Measurements from ENCODE around the gene PIP4K2C.
A peak's percentile ranks its signal among the peaks of the same experiment; 100 is the strongest.
"Not testable (repeated sequence)": the region's sequence is repeated elsewhere in the genome, so short reads cannot be mapped to it uniquely, and the experiment has no call there.

PIP4K2C gene

DNA sequence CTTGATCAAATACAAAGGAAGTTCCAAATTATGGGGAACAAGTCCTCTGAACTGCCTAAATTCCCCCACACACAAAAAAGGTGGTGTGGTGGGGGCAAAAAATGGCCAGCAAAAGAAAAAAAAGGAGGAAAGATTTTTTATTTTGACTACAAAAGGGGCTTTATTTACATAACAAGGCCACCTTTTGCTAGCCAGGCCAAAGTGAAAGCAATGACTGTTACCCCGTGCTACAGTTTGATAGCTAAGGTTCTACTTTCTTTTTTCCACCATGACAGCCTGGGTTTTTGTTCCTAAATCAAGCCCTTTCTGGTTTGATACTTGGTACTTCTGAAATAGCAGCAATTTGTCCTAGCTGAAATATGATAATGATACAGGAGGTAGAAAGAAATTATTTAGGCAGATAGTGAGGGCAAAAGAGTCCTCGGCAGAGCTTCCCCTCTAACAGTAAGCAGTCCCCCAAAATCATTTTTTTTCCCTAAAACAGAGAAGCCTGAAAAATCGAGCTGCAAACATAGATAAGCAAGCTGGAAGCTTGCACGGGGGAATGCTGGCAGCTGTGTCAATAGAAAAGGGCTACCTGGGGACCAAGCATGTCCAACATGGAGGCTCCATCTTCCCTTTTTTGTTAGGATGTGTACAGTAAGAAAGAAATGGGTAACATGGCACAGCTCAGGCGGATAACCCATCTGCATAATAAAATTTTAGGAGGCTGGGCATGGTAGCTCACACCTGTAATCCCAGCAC, 50.9 kb downstream of the PIP4K2C start:
- Histone ChIP-seq H3K27me3 (ENCODE audit: insufficient read depth, low read length, poor library complexity) (no peaks in the 10 kb centered on the region), H2AFZ (ENCODE audit: low read depth, low read length) (no peak overlapping the region), H3K36me3 (ENCODE audit: insufficient read depth, low read length) (no peaks in the 10 kb centered on the region), H3K9ac (ENCODE audit: low read depth, low read length) (no peak overlapping the region), H3K4me2 (ENCODE audit: insufficient read depth, low read length) (no peak overlapping the region), H3K4me3 (ENCODE audit: low read depth in 1 of 2, low read length in 2 of 2) (no peak overlapping the region), H3K4me1 (ENCODE audit: insufficient read depth, low read length) (no peaks in the 10 kb centered on the region), H3K27ac (ENCODE audit: low read length) (no peak overlapping the region), H3K79me2 (ENCODE audit: insufficient read depth, low read length) (no peaks in the 10 kb centered on the region), H4K20me1 (ENCODE audit: insufficient read depth, low read length) (no peaks in the 10 kb centered on the region), H3K9me3 (ENCODE audit: insufficient read depth, low read length, severe bottlenecking) (peaks cover 14% of the 10 kb centered on the region)
- DNase-seq: no peak
- ATAC-seq (ENCODE audit: insufficient read depth, low read depth): no peak
- TF ChIP-seq EZH2 (IDR thresholded peaks at IDR 0.05; ENCODE audit: borderline replicate concordance, low read depth, low read length, severe bottlenecking): no peak
- TF ChIP-seq, protein P1, sequence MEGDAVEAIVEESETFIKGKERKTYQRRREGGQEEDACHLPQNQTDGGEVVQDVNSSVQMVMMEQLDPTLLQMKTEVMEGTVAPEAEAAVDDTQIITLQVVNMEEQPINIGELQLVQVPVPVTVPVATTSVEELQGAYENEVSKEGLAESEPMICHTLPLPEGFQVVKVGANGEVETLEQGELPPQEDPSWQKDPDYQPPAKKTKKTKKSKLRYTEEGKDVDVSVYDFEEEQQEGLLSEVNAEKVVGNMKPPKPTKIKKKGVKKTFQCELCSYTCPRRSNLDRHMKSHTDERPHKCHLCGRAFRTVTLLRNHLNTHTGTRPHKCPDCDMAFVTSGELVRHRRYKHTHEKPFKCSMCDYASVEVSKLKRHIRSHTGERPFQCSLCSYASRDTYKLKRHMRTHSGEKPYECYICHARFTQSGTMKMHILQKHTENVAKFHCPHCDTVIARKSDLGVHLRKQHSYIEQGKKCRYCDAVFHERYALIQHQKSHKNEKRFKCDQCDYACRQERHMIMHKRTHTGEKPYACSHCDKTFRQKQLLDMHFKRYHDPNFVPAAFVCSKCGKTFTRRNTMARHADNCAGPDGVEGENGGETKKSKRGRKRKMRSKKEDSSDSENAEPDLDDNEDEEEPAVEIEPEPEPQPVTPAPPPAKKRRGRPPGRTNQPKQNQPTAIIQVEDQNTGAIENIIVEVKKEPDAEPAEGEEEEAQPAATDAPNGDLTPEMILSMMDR (IDR thresholded peaks at IDR 0.05; ENCODE audit: borderline replicate concordance, extremely low read depth, low read length, poor library complexity, severe bottlenecking): no peak

DNA sequence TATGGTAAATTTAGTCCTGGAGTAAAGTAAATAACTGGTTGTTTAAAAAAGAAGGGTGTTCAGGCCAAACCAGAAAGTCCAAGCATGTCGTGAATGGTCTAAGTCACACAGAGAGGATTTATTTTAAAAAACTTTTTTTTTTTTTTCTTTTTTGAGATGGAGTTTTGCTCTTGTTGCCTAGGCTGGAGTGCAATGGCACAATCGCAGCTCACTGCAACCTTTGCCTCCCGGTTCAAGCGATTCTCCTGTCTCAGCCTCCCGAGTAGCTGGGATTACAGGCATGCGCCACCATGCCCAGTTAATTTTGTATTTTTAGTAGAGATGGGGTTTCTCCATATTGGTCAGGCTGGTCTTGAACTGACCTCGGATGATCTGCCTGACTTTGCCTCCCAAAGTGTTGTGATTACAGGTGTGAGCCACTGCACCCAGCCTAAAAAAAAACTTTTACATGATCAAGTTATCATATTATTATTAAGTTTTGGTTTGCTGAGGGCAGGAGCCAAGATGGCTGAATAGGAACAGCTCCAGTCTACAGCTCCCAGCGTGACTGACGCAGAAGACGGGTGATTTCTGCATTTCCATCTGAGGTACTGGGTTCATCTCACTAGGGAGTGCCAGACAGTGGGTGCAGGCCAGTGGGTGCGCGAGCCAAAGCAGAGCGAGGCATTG, 55.1 kb downstream of the PIP4K2C start:
- H3K9me3 ChIP-seq (ENCODE audit: insufficient read depth, low read length, severe bottlenecking): peaks cover 14% of the 10 kb centered on the region
- not testable (repeated sequence) for H3K4me1 ChIP-seq (ENCODE audit: insufficient read depth, low read length); H3K9ac ChIP-seq (ENCODE audit: low read depth, low read length); ATAC-seq (ENCODE audit: insufficient read depth, low read depth); H3K27me3 ChIP-seq (ENCODE audit: insufficient read depth, low read length, poor library complexity); H3K27ac ChIP-seq (ENCODE audit: low read length); H3K36me3 ChIP-seq (ENCODE audit: insufficient read depth, low read length); H3K4me2 ChIP-seq (ENCODE audit: insufficient read depth, low read length); H3K4me3 ChIP-seq (ENCODE audit: low read depth in 1 of 2, low read length in 2 of 2); H2AFZ ChIP-seq (ENCODE audit: low read depth, low read length); H3K79me2 ChIP-seq (ENCODE audit: insufficient read depth, low read length); H4K20me1 ChIP-seq (ENCODE audit: insufficient read depth, low read length)
- DNase-seq: peak; percentile 35

DNA sequence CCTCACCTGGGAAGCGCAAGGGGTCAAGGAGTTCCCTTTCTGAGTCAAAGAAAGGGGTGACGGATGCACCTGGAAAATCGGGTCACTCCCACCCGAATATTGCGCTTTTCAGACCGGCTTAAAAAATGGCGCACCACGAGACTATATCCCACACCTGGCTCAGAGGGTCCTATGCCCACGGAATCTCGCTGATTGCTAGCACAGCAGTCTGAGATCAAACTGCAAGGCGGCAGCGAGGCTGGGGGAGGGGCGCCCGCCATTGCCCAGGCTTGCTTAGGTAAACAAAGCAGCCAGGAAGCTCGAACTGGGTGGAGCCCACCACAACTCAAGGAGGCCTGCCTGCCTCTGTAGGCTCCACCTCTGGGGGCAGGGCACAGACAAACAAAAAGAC, 55.7 kb downstream of the PIP4K2C start:
- not testable (repeated sequence) for ATAC-seq (ENCODE audit: insufficient read depth, low read depth); H3K4me1 ChIP-seq (ENCODE audit: insufficient read depth, low read length); H2AFZ ChIP-seq (ENCODE audit: low read depth, low read length); H3K4me2 ChIP-seq (ENCODE audit: insufficient read depth, low read length); H3K79me2 ChIP-seq (ENCODE audit: insufficient read depth, low read length); H3K9ac ChIP-seq (ENCODE audit: low read depth, low read length); H4K20me1 ChIP-seq (ENCODE audit: insufficient read depth, low read length); DNase-seq; H3K27me3 ChIP-seq (ENCODE audit: insufficient read depth, low read length, poor library complexity); H3K4me3 ChIP-seq (ENCODE audit: low read depth in 1 of 2, low read length in 2 of 2); H3K27ac ChIP-seq (ENCODE audit: low read length); H3K36me3 ChIP-seq (ENCODE audit: insufficient read depth, low read length)
- H3K9me3 ChIP-seq (ENCODE audit: insufficient read depth, low read length, severe bottlenecking): peaks cover 14% of the 10 kb centered on the region
